Fibroblast of pulmonary artery (primary cell): ENCODE measurements around the gene NEU4.
"Not testable (repeated sequence)": the region's sequence is repeated elsewhere in the genome, so short reads cannot be mapped to it uniquely, and the experiment has no call there.

ENCODE experiments used
- DNase-seq: peaks from one replicate; pipeline ENCODE4 v3.0.0-alpha.2; 2010; ENCODE audit warnings: low read depth
- H3K4me3 ChIP-seq: replicated peaks from 2 replicates; pipeline ENCODE4 v1.5.1; 2011; ENCODE audit warnings: low read depth, mild to moderate bottlenecking, control low read depth, low read length, moderate library complexity
- TF ChIP-seq, protein P1 (sequence below): IDR thresholded peaks from 2 replicates; pipeline ENCODE4 v1.5.1; 2011; ENCODE audit warnings: mild to moderate bottlenecking, control low read depth, low read length, inconsistent platforms; ENCODE audit errors: missing control alignments

NEU4 gene

DNA sequence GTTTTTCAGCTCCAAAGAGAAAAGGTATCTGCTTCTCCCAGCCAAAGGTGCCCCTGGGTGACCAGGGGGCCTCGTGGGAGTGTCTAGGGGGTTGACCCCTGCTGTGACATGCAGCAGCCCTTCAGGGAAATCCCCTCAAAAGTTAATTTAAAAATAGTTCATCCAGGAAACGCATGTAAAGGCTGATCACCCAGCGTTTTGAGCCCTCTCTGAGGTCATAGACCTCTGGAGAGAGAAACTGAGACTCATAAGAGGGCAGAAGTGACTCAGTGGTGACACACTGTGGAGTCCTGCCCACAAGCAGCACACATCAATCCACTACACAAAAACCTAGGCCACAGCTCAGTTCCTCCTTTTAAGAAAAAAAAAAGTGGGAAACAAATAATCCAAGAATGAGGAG is 20.4 kb upstream of the NEU4 start:
- no peak for DNase-seq
- TF ChIP-seq, protein P1, sequence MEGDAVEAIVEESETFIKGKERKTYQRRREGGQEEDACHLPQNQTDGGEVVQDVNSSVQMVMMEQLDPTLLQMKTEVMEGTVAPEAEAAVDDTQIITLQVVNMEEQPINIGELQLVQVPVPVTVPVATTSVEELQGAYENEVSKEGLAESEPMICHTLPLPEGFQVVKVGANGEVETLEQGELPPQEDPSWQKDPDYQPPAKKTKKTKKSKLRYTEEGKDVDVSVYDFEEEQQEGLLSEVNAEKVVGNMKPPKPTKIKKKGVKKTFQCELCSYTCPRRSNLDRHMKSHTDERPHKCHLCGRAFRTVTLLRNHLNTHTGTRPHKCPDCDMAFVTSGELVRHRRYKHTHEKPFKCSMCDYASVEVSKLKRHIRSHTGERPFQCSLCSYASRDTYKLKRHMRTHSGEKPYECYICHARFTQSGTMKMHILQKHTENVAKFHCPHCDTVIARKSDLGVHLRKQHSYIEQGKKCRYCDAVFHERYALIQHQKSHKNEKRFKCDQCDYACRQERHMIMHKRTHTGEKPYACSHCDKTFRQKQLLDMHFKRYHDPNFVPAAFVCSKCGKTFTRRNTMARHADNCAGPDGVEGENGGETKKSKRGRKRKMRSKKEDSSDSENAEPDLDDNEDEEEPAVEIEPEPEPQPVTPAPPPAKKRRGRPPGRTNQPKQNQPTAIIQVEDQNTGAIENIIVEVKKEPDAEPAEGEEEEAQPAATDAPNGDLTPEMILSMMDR: no peak
- no peak overlapping the region for H3K4me3 ChIP-seq

GRCh38 chr2:241791385-241791784 is 17.6 kb upstream of the NEU4 start:
- H3K4me3 ChIP-seq: not testable (repeated sequence)
- peak; percentile 23 for DNase-seq

GRCh38 chr2:241793385-241793784 is 15.6 kb upstream of the NEU4 start:
- DNase-seq: no peak
- TF ChIP-seq, protein P1: no peak
- no peak overlapping the region for H3K4me3 ChIP-seq

- DNase-seq: no peak
- H3K4me3 ChIP-seq: no peak overlapping the region
- TF ChIP-seq, protein P1: no peak
Measured at GRCh38 chr2:241794250-241794823, 14.7 kb upstream of the NEU4 start.

DNA sequence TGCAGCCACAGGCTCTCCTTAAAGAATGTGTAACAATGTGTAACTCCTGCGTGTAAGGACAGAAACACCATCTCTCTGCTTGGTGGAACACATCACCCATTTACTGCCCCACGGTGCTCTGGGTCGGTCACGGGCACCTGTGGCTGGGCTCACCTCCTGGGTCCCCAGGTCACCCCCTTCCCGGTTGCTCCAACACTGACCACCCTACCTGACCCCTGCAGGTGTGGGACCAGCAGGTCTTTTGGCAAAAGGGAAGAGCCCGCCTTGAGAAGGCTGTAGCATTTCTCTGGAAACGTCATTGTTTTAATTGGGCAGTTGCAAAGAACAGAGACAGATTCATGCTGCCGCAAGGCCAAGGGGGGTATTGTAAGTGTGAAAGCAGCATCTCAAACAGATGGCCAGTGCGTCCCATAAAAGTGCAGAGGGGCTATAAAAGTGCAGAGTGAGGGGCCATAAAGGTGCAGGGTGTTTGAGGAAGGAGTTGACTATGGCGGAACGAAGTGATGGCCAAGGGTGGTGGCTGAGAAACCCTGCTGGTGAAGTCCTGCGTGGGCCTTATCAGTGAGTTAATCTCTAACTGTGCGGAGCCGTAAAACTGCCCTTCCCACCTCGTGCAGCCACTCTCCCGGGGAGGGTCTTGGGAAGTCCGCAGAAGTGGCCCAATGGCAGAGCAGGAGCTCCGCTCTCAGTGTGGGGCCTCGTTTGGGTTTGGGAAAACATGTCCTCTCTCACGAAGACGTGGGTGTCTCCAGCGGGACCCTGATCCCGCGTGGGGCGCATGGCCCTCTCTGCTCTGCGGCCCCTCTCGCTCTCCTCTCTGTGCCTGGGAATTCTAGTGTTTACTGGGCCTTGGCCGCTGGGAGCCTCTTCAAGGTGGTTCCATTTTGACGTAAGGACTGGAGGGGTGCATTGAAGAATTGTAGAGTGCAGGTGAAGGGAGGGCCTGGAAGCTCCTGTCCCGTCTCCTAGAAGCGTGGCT is 13.7 kb upstream of the NEU4 start:
- TF ChIP-seq, protein P1: no peak
- DNase-seq: no peak
- no peak overlapping the region for H3K4me3 ChIP-seq

DNA sequence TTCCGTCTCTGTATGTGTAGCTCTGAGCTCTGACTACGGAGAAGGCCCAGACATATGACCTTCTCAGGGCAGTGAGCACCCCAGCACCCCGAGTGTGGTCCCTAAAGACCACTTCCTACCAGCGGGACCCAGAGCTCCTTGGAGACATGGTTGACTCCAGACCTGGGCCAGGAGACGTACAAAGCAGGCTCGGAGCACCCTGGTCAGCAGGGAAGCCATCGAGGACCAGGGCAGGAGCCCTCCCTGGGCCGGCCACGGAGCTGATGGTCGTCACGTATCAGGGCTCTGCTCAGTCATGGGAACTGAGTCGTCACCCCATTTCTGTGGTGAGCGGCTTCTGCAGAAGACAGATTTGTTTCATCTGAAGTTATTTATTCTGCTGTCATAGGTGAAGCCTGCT is 12.8 kb upstream of the NEU4 start:
- H3K4me3 ChIP-seq: no peak overlapping the region
- DNase-seq: no peak
- TF ChIP-seq, protein P1: no peak

- no peak for DNase-seq
- H3K4me3 ChIP-seq: no peak overlapping the region
- TF ChIP-seq, protein P1: no peak
Measured at GRCh38 chr2:241796610-241797138, 12.3 kb upstream of the NEU4 start.
